ENCODE measurements around the gene MS4A1.
A peak's percentile ranks its signal among the peaks of the same experiment; 100 is the strongest.
"Not testable (repeated sequence)": the region's sequence is repeated elsewhere in the genome, so short reads cannot be mapped to it uniquely, and the experiment has no call there.

MS4A1 gene

GRCh38 chr11:60455531-60456042 is at the start of gene MS4A1:
Gene MS4A1, plus strand, starts transcription at chr11:60455847. Its CDS starts 6,528 bp downstream, at chr11:60462375.
- no peak for DNase-seq (ENCODE audit: low spot score)

- DNase-seq (ENCODE audit: low spot score): no peak
These were observed 35.6 kb upstream of the MS4A1 start for GRCh38 chr11:60420015-60420414.

GRCh38 chr11:60422609-60423008 is 33.0 kb upstream of the MS4A1 start:
- DNase-seq (ENCODE audit: low spot score): no peak

GRCh38 chr11:60428517-60428916 is 27.1 kb upstream of the MS4A1 start:
- DNase-seq (ENCODE audit: low spot score): peak; percentile 3

GRCh38 chr11:60429272-60429671 is 26.4 kb upstream of the MS4A1 start, which contains the start of gene MS4A5:
Gene MS4A5, plus strand, starts transcription at chr11:60429572. Its CDS starts 103 bp downstream, at chr11:60429675.
- no peak for DNase-seq (ENCODE audit: low spot score)

GRCh38 chr11:60431251-60431650 is 24.4 kb upstream of the MS4A1 start:
- no peak for DNase-seq (ENCODE audit: low spot score)

- DNase-seq (ENCODE audit: low spot score): no peak
These were observed 22.2 kb upstream of the MS4A1 start for GRCh38 chr11:60433401-60433800.

- DNase-seq (ENCODE audit: low spot score): no peak
These were observed 8.6 kb upstream of the MS4A1 start for GRCh38 chr11:60447070-60447469.

GRCh38 chr11:60447846-60448245 is 7.8 kb upstream of the MS4A1 start:
- DNase-seq (ENCODE audit: low spot score): no peak

GRCh38 chr11:60451185-60451584 is 4.5 kb upstream of the MS4A1 start:
- not testable (repeated sequence) for DNase-seq (ENCODE audit: low spot score)

GRCh38 chr11:60454212-60454611 is 1.4 kb upstream of the MS4A1 start:
- no peak for DNase-seq (ENCODE audit: low spot score)

- DNase-seq (ENCODE audit: low spot score): no peak
These were observed 1.9 kb downstream of the MS4A1 start for GRCh38 chr11:60457576-60457975.

- DNase-seq (ENCODE audit: low spot score): no peak
These were observed 3.7 kb downstream of the MS4A1 start for GRCh38 chr11:60459345-60459744.

GRCh38 chr11:60468829-60469228 is 13.2 kb downstream of the MS4A1 start:
- no peak for DNase-seq (ENCODE audit: low spot score)

GRCh38 chr11:60469723-60470122 is 14.1 kb downstream of the MS4A1 start:
- DNase-seq (ENCODE audit: low spot score): no peak

GRCh38 chr11:60477035-60477445 is 21.4 kb downstream of the MS4A1 start:
- DNase-seq (ENCODE audit: low spot score): no peak

- no peak for DNase-seq (ENCODE audit: low spot score)
These were observed 26.7 kb downstream of the MS4A1 start for GRCh38 chr11:60482361-60482760.

- peak; percentile 17 for DNase-seq (ENCODE audit: low spot score)
These were observed 30.3 kb downstream of the MS4A1 start for GRCh38 chr11:60485987-60486386.

- DNase-seq (ENCODE audit: low spot score): no peak
These were observed 36.9 kb downstream of the MS4A1 start, which contains the start of gene MS4A12 for GRCh38 chr11:60492488-60493009. Gene MS4A12, plus strand, starts transcription at chr11:60492778. Its CDS starts 4,541 bp downstream, at chr11:60497319.

- no peak for DNase-seq (ENCODE audit: low spot score)
These were observed 37.8 kb downstream of the MS4A1 start for GRCh38 chr11:60493454-60493853.

GRCh38 chr11:60498399-60498798 is 42.8 kb downstream of the MS4A1 start:
- no peak for DNase-seq (ENCODE audit: low spot score)

- DNase-seq (ENCODE audit: low spot score): no peak
These were observed 43.2 kb downstream of the MS4A1 start for GRCh38 chr11:60498853-60499252.

GRCh38 chr11:60500276-60500910 is 44.7 kb downstream of the MS4A1 start:
- DNase-seq (ENCODE audit: low spot score): no peak

Data from LoVo (cell line).